ENCODE results near the gene FCGBP. TPM values are rescaled to one million over a fixed set of nuclear protein-coding genes. Genes with fewer than 3 reads are reported as not detected.

FCGBP gene
- polyA plus RNA-seq (2011; rRNA removed): 1.4 and 2.8 TPM in 2 replicates
- 0.66 and 0.70 TPM in 2 replicates for polyA plus RNA-seq (2012; cell fraction: cytosol; rRNA removed)
- polyA plus RNA-seq (2012; cell fraction: nucleus; rRNA removed): 3.4 and 4.9 TPM in 2 replicates
- polyA plus RNA-seq (2017; fragmentation: RNase III; extraction: RNeasy Plus Mini Kit Qiagen cat#74134 plus additional on column Dnase treatment): 0.61 to 0.74 TPM (median 0.62 TPM) in 3 replicates
- polyA minus RNA-seq (2011; rRNA and poly(A)+ RNA removed): 12.8 and 17.6 TPM in 2 replicates

- H3K4me1 ChIP-seq: peaks cover 41% of the 10 kb centered on the region
- 80% methylated on average over 5 of the region's 5 CpGs for WGBS (ENCODE audit: missing lambda C conversion rate)
- H3K27ac ChIP-seq: peak within 1 kb of the TSS; percentile 59 to 76
- peak; percentile 12 to 15; a peak in 4 of 6 replicates for ATAC-seq
- no peak within 1 kb of the TSS for H3K4me3 ChIP-seq
- ChIA-PET POLR2A (no interaction called here), CTCF (interaction anchor here (1.0 to 2.6 kb wide), 2 partner anchors 19 to 35 kb away, joined by 3 to 22 read pairs; partner anchors contain the start of gene PSMC4)
- no peak for FAIRE-seq
- no peak for TF ChIP-seq ZNF302 (CRISPR knock-in tag; IDR thresholded peaks at IDR 0.05)
- no peak for TF ChIP-seq EP300 (IDR thresholded peaks at IDR 0.05)
- no peak for TF ChIP-seq TFCP2L1 (CRISPR knock-in tag; IDR thresholded peaks at IDR 0.05)
- TF ChIP-seq JUNB (IDR thresholded peaks at IDR 0.05): no peak
- peak; percentile 79 for TF ChIP-seq MAX (IDR thresholded peaks at IDR 0.05)
- no peak for TF ChIP-seq FOXS1 (CRISPR knock-in tag; IDR thresholded peaks at IDR 0.05)
- 0 out of 2 replicates have a peak, but pooled peaks have one; percentile 39 for TF ChIP-seq EHF (CRISPR knock-in tag; IDR thresholded peaks at IDR 0.05)
- no peak for TF ChIP-seq MAZ (IDR thresholded peaks at IDR 0.05; ENCODE audit: borderline replicate concordance, low read depth, low read length)
- H3K4me2 ChIP-seq: peak within 1 kb of the TSS; percentile 58
- DNase-seq (ENCODE audit: low read depth in 1 of 2, low spot score in 1 of 2): no peak
- H3K9me3 ChIP-seq: peaks cover 13% of the 10 kb centered on the region
Observed at GRCh38 chr19:39934584-39935363, at the start of gene FCGBP. FCGBP (minus strand) TSS chr19:39934634.

- CTCF ChIA-PET: interaction anchor here (1.5 to 7.9 kb wide), 2 partner anchors 13 to 15 kb away, joined by 4 to 68 read pairs; partner anchors contain the start of genes PSMC4 and ZNF546
- peak in 1 of 2 experiments; percentile 35; a peak in 3 of 6 replicates for ATAC-seq
- POLR2A ChIA-PET: interaction anchor here (1.6 kb wide), 1 partner anchor 13 kb away, joined by 7 read pairs; the partner anchor contains the start of gene PSMC4
- Histone ChIP-seq H3K4me3 (no peak overlapping the region), H3K27ac (no peak overlapping the region), H3K9me3 (peaks cover 66% of the 10 kb centered on the region), H3K4me2 (no peak overlapping the region), H3K4me1 (no peaks in the 10 kb centered on the region)
- no peak for DNase-seq (ENCODE audit: low read depth in 1 of 2, low spot score in 1 of 2)
- TF ChIP-seq NFE2L2 (conservative IDR thresholded peaks at IDR 0.05; ENCODE audit: low read length) (no peak), HDAC2 (IDR thresholded peaks at IDR 0.05) (no peak), PBX3 (IDR thresholded peaks at IDR 0.05) (no peak), CTCF (IDR thresholded peaks at IDR 0.05) (no peak), ZNF302 (CRISPR knock-in tag; IDR thresholded peaks at IDR 0.05) (no peak), JUNB (IDR thresholded peaks at IDR 0.05) (no peak), CEBPB (IDR thresholded peaks at IDR 0.05) (no peak), KDM5A (IDR thresholded peaks at IDR 0.05) (no peak), FOSB (CRISPR knock-in tag; IDR thresholded peaks at IDR 0.05) (no peak), HMGXB4 (CRISPR knock-in tag; IDR thresholded peaks at IDR 0.05; ENCODE audit: borderline replicate concordance) (no peak), HES2 (IDR thresholded peaks at IDR 0.05) (no peak), POLR2A (IDR thresholded peaks at IDR 0.05; ENCODE audit: low read length) (no peak), FOSL2 (IDR thresholded peaks at IDR 0.05) (no peak), FOSL2 (CRISPR knock-in tag; IDR thresholded peaks at IDR 0.05) (no peak), HOXB5 (CRISPR knock-in tag; IDR thresholded peaks at IDR 0.05) (no peak), BCL3 (IDR thresholded peaks at IDR 0.05) (no peak), RAD21 (conservative IDR thresholded peaks at IDR 0.05 in 1 of 2, IDR thresholded peaks at IDR 0.05 in 1 of 2) (no peak), REST (IDR thresholded peaks at IDR 0.05) (no peak), CHD2 (IDR thresholded peaks at IDR 0.05; ENCODE audit: low read length, partially characterized antibody) (no peak)
- WGBS (ENCODE audit: missing lambda C conversion rate): 96% methylated on average over 5 of the region's 5 CpGs
- peak; percentile 13 for FAIRE-seq
Observed at GRCh38 chr19:39983695-39984300, 49.4 kb upstream of the FCGBP start.
